Measurements from ENCODE around the gene HOXC11.

HOXC11 gene

DNA sequence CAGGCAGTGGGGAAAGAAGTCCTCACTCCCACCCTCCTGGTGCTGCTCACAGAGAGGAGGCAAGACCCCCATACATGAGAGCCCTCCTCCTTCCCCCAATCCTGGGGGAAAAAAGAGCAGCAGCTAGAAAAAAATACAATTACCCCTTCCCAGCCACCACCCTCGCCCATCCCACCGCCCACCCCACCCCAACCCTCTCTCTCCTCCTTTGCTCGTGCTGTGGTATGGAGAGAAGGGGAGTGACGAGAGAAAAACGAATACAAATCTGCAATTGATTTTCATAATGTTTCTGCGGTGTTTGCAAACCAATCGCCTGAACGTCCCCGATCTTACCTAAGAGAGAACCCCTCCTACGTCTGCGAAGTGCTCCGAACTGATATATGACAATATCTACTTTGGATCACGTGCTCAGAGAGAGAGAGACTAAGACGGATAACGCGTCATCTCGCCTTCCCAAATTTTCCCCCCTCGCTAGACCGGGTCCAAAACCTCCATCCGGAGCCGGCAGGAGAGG is at the start of gene HOXC11:
HOXC11 (plus strand) TSS at position 405 of the 514 bp plus-strand sequence. CDS start 116 bp downstream, outside the sequence.
- no peak for DNase-seq

- no peak for DNase-seq
Observed at GRCh38 chr12:53924521-53925405, 48.2 kb upstream of the HOXC11 start.

- DNase-seq: no peak
Observed at GRCh38 chr12:53927220-53928029, 45.5 kb upstream of the HOXC11 start.

GRCh38 chr12:53928054-53928835 is 44.7 kb upstream of the HOXC11 start:
- no peak for DNase-seq

- DNase-seq: no peak
Observed at GRCh38 chr12:53929527-53929926, 43.4 kb upstream of the HOXC11 start.

DNA sequence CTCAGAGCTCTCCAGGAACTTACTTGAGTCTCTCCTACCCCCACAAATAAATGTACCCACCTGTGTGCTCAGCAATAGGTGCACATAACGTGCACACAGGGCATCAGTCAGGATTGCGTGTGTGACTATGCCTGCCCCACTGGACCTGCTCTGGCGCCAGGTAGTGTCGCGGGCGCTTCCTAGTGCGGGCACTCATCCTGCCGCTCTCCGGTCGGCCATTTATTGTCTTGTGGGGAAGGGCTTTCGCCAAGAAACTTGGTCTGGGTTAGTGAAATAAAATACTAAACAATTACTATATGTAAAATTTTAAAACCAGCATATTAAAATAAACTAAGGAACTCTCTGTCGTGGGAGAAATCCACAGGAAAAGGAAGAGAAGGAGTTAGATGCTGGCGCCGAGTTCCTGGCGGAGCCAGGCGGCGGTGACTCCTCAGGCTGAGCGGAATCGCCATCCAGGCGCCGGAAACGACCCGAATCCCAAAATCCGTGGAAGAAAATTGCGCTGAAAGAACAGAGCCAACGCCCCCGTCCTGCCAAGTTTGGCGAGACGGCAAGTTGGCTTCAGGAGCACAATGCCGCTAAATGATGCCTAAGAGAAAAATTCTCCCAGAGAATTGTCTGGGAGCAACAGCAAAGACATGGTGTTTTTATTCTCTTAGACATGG is 42.2 kb upstream of the HOXC11 start:
- DNase-seq: no peak

- DNase-seq: no peak
Observed at GRCh38 chr12:53931844-53932581, 40.9 kb upstream of the HOXC11 start.

DNA sequence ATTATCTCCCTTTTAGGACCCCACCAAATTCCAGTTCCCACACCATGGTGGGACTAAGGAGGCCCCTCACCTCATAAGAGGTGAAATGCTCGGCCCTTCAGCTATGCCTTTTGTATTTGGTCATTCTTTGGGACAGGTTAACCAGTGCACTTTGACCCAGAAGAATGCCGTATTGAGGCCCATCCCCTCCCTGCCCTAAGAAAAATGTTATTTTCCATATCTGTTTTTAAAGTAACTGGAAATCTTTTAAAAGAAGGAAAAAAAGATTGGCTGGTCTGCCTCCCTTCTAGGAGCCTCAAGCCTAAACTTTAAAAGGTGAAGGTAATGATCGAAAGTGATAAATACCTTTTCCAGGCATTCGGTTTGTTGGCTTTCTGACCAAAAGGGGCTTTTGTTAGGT is 40.0 kb upstream of the HOXC11 start:
- DNase-seq: no peak

DNA sequence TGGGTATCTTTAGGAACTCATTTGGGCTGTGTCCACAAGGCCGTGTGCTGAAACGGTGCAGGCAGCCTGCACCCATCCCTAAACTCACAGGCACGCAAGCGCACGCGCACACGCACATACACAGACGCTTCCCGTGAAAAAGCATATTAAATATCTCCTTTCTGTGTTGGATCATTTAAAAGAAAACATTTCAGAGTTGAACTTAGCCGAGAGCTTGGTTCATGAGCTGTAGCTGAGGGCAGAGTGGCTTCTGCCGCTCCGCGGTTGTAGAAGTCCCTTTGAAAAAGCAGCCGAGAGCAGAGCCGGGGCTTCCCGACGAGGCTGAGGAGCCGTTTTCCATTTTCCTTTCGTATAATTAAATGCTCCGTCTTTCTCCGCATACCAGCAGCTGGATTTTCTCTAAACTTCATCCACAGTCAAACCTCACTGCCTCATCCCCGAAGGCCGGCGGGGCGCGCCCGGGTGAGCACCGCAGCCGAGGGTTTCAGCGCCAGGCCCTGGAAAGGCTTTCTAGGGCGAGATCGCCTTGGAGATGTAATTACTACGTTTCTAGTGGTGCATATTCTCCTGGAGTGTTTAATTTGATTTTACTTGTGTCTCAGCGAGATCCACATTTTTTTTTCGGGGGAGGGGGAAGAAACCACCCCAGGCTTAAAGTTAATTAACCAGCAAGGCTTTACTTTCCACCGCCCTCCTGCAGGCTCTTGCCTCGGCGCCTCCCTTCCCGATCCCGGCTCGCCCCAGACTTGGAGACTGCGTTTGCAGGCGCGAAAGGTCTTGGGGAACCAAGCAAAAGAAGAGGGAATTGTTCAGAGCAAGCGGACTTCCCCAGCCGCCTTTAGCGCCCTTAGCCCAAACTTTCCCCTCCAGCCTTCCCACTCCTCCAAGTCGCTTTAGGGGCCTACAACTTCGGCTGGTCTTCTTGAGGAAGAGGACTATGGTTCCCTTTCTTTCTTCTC is 37.3 kb upstream of the HOXC11 start:
- no peak for DNase-seq

- DNase-seq: no peak
Observed at GRCh38 chr12:53937099-53937498, 35.8 kb upstream of the HOXC11 start.

DNA sequence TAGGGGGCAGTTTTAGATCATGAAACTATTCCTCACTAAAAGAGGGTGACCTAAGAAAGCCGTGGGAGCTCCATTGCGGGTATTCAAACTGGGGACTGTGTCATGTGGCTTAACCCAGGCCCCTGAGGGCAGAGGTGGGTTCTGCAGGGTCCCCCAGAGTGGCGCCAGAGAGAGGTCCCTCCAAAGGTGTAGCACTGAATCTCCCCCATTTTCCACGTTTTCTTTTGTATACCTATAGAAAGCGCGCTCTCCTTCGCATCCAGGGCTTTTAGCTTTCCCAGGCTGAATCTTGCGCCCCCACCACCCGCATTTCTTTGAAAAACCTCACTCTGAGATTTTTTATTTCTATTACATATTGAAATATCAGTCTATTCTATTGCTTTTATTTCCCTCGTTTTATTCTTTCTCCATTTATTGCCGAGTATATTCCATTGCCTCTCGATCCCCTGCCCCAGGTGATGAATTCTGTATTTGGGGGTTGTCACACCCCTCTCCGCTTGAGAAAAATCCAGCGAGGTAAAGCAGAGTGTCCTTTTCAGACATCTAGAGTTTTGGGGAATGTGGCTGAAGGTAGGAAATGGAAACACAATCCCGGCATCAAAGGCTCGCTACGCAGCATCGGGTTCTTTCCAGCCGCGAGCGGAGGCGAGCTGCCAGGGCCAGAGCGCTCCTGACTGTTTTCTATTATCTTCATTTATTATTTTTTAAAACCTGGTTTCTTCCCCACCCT is 35.2 kb upstream of the HOXC11 start:
- DNase-seq: no peak

GRCh38 chr12:53938326-53939140 is 34.4 kb upstream of the HOXC11 start, which contains the start of gene HOXC13:
Gene HOXC13, plus strand, starts transcription at chr12:53938831. Its CDS starts 76 bp downstream, at chr12:53938907.
- DNase-seq: peak; percentile 98

- peak; percentile 25 for DNase-seq
Observed at GRCh38 chr12:53939141-53940108, 33.5 kb upstream of the HOXC11 start.

GRCh38 chr12:53940443-53941014 is 32.4 kb upstream of the HOXC11 start:
- no peak for DNase-seq

- DNase-seq: no peak
Observed at GRCh38 chr12:53941187-53941586, 31.7 kb upstream of the HOXC11 start.

DNA sequence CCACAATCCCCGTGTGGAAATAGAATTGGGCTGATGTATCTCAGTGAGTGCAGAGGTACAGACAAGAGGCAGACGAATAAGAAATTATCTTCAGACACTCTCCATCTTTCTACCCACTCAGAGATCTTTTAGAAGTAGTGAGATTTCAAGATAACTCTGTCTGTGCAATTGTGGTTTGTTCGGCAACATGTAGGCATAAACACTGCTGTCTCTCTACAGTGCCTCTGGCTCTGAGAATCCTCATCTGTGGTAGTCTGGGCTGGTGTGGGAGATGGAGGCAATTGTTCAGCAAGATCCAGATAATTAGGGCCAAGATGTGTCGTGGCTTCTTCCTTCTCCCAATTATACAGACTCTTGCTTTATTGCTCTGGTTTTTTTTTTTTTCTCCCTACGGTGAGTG is 31.2 kb upstream of the HOXC11 start:
- no peak for DNase-seq

DNA sequence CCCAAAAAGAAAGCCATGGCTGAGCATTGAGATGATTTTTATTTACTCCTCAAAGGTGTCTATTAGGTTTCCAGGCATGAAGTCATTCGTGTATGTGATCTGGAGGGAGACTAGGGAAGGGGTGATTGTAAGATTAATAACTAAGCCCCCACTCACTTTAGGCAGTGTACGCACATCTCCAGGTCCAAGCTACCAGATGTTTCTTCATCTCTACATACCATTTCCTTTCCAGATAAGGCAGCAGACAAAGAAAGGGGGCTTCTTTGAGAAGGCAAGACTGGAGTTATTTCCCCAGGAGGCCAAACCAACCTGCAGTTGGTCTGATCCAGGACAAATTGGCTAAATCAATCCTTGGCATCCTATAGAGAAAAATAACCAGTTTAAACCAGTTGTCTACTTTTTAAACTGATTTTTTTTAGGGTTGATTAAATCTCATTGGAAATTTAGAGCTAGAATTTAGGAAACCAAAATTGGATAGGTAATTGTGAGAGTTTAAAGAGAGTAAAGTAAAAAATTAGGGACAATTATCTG is 30.4 kb upstream of the HOXC11 start:
- DNase-seq: no peak

Data from NCI-H748 treated with DMSO at 0.1 percent for 48 hours (cell line).